ENCODE results near the gene TTLL13.

Gene TTLL13

GRCh38 chr15:90217671-90218394 lies 31.5 kb upstream of the TTLL13 start:
- DNase-seq (ENCODE audit: low read depth), result no peak

DNA sequence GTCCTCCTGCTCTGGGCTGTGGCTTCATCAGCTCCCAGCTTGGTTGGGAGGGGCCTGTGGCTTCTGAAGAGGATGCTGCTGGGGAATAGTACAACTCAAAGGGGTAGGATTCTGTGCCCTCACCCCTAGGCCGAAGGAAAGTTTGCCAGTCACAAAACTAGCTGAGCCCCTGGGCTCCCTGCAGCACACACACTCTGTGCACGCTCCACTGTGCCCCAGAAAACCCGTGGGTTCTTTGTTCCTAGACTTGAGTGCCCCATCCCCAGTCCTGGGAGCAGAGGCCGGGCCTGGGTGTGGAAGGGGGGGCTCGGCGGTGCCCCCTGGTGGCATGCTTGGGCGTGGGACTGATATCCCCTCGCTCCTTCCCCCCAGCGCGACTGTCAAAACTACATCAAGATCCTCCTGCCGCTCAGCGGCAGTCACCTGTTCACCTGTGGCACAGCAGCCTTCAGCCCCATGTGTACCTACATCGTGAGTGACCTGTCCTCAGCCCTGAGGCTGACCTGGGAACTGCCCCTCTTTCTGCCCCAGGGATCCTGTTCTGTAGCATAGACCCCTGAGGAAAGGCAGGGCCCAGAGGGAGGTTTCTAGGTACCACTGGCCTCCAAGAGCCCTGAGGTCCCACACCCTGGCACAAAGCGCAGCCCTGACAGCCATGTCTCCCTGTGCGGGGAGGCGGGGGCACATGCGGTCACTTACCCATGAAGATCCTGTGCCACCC lies 29.8 kb upstream of the TTLL13 start:
- DNase-seq (ENCODE audit: low read depth), result peak; percentile 41

- peak; percentile 85 for DNase-seq (ENCODE audit: low read depth)
Observed at GRCh38 chr15:90221246-90221900, 28.0 kb upstream of the TTLL13 start.

- no peak for DNase-seq (ENCODE audit: low read depth)
Observed at GRCh38 chr15:90222547-90222946, 26.8 kb upstream of the TTLL13 start.

GRCh38 chr15:90223441-90224165 lies 25.8 kb upstream of the TTLL13 start:
- DNase-seq (ENCODE audit: low read depth), result no peak

DNA sequence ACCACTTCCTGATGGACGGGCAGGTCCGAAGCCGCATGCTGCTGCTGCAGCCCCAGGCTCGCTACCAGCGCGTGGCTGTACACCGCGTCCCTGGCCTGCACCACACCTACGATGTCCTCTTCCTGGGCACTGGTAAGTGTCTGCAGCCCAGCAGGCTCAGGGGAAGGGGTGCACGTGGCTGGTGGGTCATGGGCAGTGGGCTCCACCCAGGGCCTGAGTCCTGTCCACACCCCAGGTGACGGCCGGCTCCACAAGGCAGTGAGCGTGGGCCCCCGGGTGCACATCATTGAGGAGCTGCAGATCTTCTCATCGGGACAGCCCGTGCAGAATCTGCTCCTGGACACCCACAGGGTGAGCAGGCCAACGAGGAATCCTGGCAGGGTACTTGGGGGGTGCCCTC lies 24.3 kb upstream of the TTLL13 start:
- no peak for DNase-seq (ENCODE audit: low read depth)

DNA sequence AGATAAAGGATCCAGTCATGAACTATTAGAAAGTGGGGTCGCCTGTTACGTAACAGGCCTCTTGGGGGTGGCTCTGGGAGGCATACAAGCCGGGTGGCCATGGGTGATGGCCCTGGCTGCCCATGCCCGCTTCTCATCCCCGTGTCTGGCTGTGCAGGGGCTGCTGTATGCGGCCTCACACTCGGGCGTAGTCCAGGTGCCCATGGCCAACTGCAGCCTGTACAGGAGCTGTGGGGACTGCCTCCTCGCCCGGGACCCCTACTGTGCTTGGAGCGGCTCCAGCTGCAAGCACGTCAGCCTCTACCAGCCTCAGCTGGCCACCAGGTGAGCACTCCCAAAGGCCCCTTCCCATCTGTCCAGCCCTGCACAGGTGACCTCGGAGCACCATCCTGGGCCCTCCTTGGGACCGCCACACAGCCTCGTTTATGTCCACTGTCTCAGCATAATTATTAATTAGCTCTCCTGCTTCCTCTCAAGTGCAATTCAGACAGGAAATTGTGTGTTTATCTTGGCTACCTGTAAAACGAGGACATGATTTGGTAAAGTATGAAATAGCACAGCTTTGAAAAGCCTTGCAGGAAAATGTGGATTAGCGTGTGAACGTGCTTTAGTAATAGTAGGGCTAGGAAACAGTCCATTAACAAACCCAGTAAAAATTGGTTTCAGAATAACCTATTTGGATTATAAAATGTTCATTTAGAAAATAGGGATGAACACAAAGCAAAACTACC lies 23.7 kb upstream of the TTLL13 start:
- no peak for DNase-seq (ENCODE audit: low read depth)

GRCh38 chr15:90227336-90227735 lies 22.0 kb upstream of the TTLL13 start:
- no peak for DNase-seq (ENCODE audit: low read depth)

DNA sequence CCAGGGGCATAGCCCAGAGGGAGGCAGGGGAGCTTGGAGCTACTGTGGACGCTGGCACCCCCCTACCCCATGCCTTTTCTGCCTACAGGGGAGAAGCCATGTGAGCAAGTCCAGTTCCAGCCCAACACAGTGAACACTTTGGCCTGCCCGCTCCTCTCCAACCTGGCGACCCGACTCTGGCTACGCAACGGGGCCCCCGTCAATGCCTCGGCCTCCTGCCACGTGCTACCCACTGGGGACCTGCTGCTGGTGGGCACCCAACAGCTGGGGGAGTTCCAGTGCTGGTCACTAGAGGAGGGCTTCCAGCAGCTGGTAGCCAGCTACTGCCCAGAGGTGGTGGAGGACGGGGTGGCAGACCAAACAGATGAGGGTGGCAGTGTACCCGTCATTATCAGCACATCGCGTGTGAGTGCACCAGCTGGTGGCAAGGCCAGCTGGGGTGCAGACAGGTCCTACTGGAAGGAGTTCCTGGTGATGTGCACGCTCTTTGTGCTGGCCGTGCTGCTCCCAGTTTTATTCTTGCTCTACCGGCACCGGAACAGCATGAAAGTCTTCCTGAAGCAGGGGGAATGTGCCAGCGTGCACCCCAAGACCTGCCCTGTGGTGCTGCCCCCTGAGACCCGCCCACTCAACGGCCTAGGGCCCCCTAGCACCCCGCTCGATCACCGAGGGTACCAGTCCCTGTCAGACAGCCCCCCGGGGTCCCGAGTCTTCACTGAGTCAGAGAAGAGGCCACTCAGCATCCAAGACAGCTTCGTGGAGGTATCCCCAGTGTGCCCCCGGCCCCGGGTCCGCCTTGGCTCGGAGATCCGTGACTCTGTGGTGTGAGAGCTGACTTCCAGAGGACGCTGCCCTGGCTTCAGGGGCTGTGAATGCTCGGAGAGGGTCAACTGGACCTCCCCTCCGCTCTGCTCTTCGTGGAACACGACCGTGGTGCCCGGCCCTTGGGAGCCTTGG lies 21.3 kb upstream of the TTLL13 start:
- DNase-seq (ENCODE audit: low read depth), result no peak

- DNase-seq (ENCODE audit: low read depth), result no peak
Observed at GRCh38 chr15:90228960-90229359, 20.4 kb upstream of the TTLL13 start.

- DNase-seq (ENCODE audit: low read depth), result no peak
Observed at GRCh38 chr15:90230071-90230494, 19.3 kb upstream of the TTLL13 start.

DNA sequence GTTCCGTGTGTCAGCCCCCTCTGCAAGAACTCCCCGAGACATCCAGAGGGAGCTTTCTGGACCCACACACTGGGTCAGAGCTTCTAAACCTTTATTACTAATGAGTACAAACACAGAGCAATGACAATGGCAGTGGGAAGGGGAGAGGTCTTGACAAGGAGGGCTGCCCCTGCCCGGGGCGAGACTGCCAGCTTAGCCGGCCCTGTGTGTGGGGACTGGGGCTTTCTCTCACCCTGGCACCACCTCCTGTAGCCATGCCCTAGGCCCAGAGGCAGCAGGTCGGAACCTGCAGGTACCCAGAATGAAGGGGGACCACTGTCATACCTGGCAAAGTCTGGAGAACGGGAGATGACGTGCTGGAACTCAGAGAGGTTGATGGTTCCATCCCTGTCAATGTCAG lies 18.7 kb upstream of the TTLL13 start:
- DNase-seq (ENCODE audit: low read depth), result no peak

DNA sequence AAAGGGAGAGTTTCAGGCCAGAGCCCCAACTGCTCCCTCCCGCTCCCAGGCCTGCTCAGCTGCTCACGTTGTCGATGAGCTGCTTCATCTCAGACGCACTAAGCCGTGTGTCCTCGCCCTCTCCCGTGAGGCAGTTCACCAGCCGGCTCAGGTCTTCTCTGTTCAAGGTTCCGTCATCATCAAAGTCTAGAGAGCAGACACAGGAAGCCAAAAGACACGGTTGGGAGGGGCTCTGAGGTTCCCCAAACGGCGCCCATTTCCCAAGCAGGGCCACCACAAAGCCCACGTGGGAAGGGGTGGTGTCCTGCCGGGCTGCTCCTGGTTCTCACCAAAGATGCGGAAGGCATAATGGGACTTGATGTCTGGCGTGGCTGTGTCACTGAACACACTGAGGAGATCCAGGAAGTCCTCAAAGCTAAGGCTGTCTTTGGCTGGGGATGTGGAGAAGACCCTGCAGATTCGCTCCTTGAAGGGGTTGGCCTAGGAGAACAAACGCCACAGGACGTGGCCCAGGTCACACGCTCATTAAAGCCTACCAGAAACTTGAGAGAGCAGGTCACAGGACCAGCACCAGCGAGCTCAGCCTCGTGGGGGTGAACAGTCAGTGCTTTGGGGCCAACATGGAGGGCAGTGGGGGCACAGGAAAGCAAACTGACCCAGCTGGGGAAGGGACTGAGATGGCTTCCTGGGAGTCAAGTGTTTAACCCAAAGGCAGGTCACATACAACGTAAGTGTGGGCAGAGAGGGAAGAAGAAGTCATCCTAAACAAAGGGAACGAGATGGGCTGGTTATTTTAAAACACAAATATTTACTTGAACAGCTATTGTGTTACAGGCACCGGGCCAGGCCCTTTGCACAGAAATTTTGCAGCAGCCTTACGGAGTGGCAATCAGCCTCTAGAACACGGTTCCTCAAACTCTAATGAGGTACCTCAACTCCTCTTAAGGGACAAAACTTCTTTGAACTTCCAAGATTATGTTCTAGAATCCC lies 18.0 kb upstream of the TTLL13 start:
- DNase-seq (ENCODE audit: low read depth), result no peak

DNA sequence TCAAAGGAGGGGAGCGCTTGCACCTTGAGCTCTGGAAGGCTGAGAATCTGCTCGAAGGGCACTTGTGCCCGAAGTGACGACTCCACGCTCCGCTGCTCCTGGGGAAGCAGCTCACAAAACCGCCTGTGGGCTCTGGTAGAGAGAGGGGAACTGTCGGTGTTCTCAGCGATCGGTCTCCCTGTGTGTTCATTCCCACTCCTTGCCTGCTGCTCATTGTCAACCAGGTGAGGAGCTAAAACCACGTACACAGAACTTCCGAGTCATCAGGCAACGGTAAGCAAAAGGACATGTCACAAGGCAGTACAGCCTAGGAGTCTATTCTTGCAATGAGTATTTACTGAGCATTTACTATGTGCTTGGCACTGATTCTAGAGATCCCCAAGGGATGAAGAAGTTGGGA lies 17.2 kb upstream of the TTLL13 start:
- no peak for DNase-seq (ENCODE audit: low read depth)

GRCh38 chr15:90232941-90233386 lies 16.4 kb upstream of the TTLL13 start:
- DNase-seq (ENCODE audit: low read depth), result no peak

DNA sequence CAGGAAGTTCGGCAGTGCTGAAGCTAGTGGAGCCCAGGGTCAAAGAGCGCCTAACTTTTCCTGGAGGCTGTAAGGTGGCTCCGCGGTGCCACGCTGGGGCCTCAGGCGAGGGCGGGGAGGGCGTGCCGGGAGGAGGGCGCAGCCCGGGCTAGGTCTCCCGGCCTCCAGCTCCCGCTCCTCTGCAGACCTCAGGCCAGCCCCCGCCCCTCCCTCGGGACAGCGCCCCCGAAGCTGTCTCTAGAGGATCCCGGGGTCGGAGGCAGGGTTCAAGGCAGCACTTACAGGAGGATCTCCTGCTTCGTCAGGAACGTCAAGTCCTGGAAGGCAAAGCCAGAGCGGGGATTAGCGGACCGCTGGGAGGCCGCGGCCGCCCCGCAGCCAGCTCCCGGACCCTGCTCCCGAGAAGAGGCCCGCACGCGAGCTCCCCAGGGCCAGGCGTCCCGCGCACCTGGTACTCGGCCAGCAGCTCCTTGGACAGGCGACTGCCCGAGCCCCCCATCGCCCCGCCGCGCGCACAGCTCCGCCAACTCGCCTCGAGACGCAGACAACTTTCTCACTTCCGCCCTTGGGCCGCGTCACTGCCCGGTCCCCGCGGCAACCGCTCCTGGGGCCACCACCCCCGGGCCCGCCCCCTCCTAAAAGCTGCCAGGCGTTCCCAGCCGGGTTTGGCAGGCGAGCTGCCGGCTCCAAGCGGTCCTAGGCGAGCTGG lies 15.8 kb upstream of the TTLL13 start, which contains the start of gene CIB1:
Gene CIB1, minus strand, starts transcription at position 555 of the 709 bp plus-strand sequence. Its CDS starts 56 bp downstream, at position 499.
- peak; percentile 97 for DNase-seq (ENCODE audit: low read depth)

DNA sequence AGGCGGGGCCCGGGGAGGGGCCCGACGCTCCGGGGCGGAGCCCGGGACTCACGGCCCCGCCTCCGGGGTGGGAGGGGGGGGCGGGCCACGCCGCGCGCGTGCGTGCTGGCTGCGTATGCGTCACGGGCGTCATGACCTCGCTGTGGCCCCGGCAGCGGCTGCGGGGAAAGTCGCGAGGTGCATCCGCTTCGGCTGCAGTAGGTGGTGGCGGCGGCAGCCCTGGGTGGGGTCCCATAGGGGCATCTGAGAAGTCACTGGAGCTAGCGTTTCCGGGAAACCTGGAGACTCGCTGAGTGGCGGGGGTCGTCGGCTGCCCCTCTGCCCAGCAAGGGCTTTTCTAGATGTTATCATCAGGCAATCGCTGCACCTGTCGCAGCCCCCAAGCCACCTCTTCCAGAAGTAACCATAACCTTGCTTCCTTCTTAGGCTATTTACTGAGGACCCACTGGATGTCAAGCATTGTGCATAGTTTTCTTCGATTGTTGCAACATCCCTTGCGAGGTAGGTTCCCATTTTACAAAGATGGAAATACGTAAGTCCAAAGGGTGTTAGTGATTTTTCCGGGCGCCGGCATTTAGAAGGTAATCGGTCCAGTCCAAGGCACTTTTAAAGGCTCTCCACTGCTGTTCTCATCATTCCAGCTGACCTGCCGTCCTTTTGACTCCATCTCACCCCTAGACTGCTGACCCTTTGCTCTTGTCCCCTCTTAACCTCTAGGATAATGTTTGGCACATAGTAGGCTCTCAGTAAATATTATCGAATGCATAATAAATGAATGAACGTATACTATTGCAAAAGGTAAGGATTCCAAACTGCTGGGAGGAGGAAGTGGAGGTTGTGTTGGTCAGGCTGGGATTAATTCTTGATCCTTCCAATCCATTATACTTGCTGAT lies 15.0 kb upstream of the TTLL13 start, which contains the start of gene GDPGP1:
Gene GDPGP1, plus strand, starts transcription at position 114 of the 893 bp plus-strand sequence. CDS start 6,700 bp downstream, outside the sequence.
- DNase-seq (ENCODE audit: low read depth), result peak; percentile 15
